Cardiac muscle cell (in vitro differentiated cells and primary cell): ENCODE measurements around the gene COL21A1. TPM values are rescaled to one million over a fixed set of nuclear protein-coding genes. Genes with fewer than 3 reads are reported as not detected.

Experiments
- DNase-seq, 2 donors: peaks; one replicate each; pipeline versions ENCODE4 v3.0.0 to v3.0.0-alpha.2; 2010 to 2017; ENCODE audit warnings: low read depth in 1 of 2, low spot score in 1 of 2
- H3K27ac ChIP-seq: fragments of 200-600 bp; sonication (generic); 2 replicates; pipeline ENCODE4 v1.5.1; 2016
- H3K27me3 ChIP-seq: fragments of 200-600 bp; sonication (generic); 2 replicates; pipeline ENCODE4 v1.6.0; 2016; ENCODE audit warnings: control low read depth
- H3K36me3 ChIP-seq: fragments of 200-600 bp; sonication (generic); 2 replicates; pipeline ENCODE4 v1.5.1; 2016; ENCODE audit warnings: control low read depth
- H3K4me1 ChIP-seq: fragments of 200-600 bp; sonication (generic); 2 replicates; pipeline ENCODE4 v1.8.1; 2017; ENCODE audit warnings: low read depth, mild to moderate bottlenecking, mixed run types
- H3K4me3 ChIP-seq: fragments of 200-600 bp; sonication (generic); 2 replicates; pipeline ENCODE4 v1.5.1; 2016; ENCODE audit warnings: mild to moderate bottlenecking
- H3K9me3 ChIP-seq: fragments of 200-600 bp; sonication (generic); 2 replicates; pipeline ENCODE4 v1.5.1; 2017; ENCODE audit warnings: low read depth, mild to moderate bottlenecking, control low read depth
- polyA plus RNA-seq: library from polyadenylated mRNA; unstranded; fragments of >200 nt; fragmentation: Nextera tagmentation; extraction: Ambion mirVana; gene quantifications from 2 replicates; pipeline ENCODE4 v1.2.1, GENCODE V29; 2016
- total RNA-seq: library from RNA; depleted of rRNA; stranded (reverse); fragments of >200 nt; gene quantifications from 2 replicates; pipeline ENCODE4 v1.2.3, GENCODE V29; 2016
- TF ChIP-seq, protein P1 (sequence below): IDR thresholded peaks from 2 replicates; pipeline ENCODE4 v1.5.1; 2012; ENCODE audit warnings: low read depth, mild to moderate bottlenecking, low read length

Gene COL21A1
- total and polyA plus RNA-seq, 2 experiments from 2014 or later: 0.83 to 1.4 TPM

DNA sequence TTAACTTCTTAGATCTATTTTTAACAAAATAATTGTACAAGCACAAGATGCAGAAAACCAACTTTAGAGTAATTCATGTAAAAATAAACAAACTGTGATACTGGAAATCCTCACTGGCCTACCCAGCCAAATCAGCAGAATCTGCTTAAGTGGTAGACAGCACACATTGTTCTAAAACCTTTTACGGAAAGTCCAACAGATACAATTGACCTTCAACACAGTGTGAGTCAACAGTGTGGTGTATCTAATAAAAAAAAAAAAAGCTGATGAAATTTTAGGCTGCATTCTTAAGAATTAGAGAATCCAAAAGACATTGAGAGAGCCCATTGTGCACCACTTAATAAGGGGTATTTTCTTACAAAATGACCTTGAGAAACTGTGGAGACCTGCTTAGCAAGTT is 174.5 kb downstream of the COL21A1 start:
- TF ChIP-seq, protein P1, sequence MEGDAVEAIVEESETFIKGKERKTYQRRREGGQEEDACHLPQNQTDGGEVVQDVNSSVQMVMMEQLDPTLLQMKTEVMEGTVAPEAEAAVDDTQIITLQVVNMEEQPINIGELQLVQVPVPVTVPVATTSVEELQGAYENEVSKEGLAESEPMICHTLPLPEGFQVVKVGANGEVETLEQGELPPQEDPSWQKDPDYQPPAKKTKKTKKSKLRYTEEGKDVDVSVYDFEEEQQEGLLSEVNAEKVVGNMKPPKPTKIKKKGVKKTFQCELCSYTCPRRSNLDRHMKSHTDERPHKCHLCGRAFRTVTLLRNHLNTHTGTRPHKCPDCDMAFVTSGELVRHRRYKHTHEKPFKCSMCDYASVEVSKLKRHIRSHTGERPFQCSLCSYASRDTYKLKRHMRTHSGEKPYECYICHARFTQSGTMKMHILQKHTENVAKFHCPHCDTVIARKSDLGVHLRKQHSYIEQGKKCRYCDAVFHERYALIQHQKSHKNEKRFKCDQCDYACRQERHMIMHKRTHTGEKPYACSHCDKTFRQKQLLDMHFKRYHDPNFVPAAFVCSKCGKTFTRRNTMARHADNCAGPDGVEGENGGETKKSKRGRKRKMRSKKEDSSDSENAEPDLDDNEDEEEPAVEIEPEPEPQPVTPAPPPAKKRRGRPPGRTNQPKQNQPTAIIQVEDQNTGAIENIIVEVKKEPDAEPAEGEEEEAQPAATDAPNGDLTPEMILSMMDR: no peak
- H3K27me3 ChIP-seq: no peaks in the 10 kb centered on the region

DNA sequence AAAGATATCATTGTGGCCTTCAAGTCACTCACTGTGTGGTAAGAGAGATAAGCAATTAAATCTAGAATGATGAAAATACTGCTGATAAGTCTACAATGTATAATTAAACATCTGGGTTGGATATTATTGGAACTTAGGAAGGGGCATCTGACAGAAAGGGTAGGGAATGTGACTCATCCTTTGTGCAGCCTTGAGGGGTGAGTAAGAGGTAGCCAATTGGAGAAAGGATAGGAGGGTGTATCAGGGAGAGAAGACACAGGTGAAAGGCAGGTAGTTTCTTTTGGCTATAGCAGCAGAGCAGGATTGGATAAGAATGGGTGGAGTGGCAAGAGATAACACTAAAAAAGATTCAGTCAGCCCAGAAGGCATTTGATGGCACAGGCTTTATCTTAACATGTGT is 182.0 kb downstream of the COL21A1 start:
- Histone ChIP-seq H3K9me3 (no peaks in the 10 kb centered on the region), H3K27ac (no peak overlapping the region), H3K36me3 (no peaks in the 10 kb centered on the region), H3K4me3 (no peak overlapping the region), H3K27me3 (no peaks in the 10 kb centered on the region), H3K4me1 (no peaks in the 10 kb centered on the region)
- TF ChIP-seq, protein P1: no peak
- DNase-seq: no peak

More for the DNA sequence above, 174.5 kb downstream of the COL21A1 start:
- H3K27ac ChIP-seq: no peak overlapping the region
- peak in 1 of 2 donors; percentile 88 for DNase-seq
- no peaks in the 10 kb centered on the region for H3K4me1 ChIP-seq
- no peak overlapping the region for H3K4me3 ChIP-seq
- no peaks in the 10 kb centered on the region for H3K36me3 ChIP-seq
- no peaks in the 10 kb centered on the region for H3K9me3 ChIP-seq

DNA sequence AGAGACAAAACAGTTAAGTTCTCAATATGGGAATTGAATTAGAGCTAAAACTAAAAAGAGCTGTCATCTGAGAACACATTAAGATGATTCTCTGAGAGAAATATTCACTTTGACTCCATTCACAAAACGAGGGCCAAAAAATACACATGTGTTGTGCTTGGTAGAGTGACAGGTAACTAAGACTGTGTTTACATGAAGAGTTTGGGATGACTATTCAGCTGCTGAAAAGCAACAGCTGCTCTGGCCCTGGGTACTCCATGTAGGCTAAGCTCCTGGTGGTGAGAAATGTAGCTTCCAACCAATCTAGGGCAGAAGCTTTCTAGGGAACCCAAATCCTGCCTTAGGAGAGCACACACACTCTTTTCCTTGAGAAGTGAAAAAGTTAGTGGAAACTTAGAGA is 184.5 kb downstream of the COL21A1 start:
- Histone ChIP-seq H3K9me3 (no peaks in the 10 kb centered on the region), H3K27ac (no peak overlapping the region), H3K36me3 (no peaks in the 10 kb centered on the region), H3K27me3 (no peaks in the 10 kb centered on the region), H3K4me1 (no peaks in the 10 kb centered on the region), H3K4me3 (no peak overlapping the region)
- TF ChIP-seq, protein P1: no peak
- DNase-seq: no peak

DNA sequence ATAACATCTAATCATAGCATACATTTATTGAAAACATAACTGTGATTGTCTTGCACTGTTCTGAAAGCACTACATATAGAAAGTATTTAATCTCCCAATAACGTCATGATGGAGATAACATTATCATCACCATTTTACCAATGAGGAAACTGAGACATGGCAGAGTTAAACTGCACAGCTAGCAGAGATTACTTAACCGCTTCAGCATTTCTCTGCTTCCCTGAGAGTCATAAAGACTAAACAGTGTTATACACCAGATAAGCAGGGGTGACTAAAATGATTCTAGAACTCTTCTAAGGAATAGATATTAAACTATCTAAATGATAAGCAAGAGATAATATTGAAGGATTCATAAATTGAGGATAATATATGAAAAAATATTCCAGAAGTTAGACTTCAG is 188.7 kb downstream of the COL21A1 start:
- H3K27me3 ChIP-seq: no peaks in the 10 kb centered on the region
- no peak overlapping the region for H3K27ac ChIP-seq
- no peak overlapping the region for H3K4me3 ChIP-seq
- no peaks in the 10 kb centered on the region for H3K9me3 ChIP-seq
- H3K4me1 ChIP-seq: no peaks in the 10 kb centered on the region
- DNase-seq: peak in 1 of 2 donors; percentile 59
- no peaks in the 10 kb centered on the region for H3K36me3 ChIP-seq
- TF ChIP-seq, protein P1: no peak

DNA sequence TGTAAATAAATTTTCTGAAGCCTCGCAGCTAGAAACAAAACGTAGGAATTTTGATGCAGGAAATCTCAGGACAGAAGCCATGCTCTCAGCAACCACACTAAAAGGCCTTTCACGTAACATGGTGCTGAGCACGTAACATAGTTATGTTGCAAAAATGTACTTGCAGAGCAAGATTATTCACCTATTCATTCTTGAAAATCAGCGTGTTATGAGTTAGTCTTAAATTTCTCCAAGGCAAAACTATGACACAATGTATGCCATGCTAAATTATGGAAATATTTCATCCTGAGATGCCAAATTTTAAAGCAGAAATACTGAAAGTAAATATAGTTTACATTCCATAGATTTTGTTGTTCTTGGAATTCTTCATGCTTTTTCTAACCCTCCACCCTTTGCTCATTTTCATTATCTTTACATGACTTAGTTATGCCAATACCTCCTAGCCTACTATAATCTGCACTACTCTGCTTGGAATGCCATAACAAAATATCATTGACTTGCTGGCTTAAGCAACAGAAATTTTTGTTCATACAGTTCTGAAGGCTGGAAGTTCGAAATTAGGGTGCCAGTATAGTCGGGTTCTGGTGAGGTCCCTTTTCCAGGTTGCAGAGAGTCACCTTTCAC is 192.2 kb downstream of the COL21A1 start:
- DNase-seq: no peak
- Histone ChIP-seq H3K9me3 (no peaks in the 10 kb centered on the region), H3K4me1 (peaks cover 7% of the 10 kb centered on the region), H3K4me3 (no peak overlapping the region), H3K27me3 (no peaks in the 10 kb centered on the region), H3K27ac (no peak overlapping the region), H3K36me3 (no peaks in the 10 kb centered on the region)
- TF ChIP-seq, protein P1: no peak
